DMS 273 (cell line): ENCODE measurements around the gene RNU5D-1.
"Not testable (repeated sequence)": the region's sequence is repeated elsewhere in the genome, so short reads cannot be mapped to it uniquely, and the experiment has no call there.

Experiments
- DNase-seq: peaks from one replicate; lab custom pipeline; 2025; ENCODE audit not compliant: unreplicated experiment; lab: John Stamatoyannopoulos, UW

Gene RNU5D-1

GRCh38 chr1:44730741-44731512 is at the start of gene RNU5D-1:
TSS of gene RNU5D-1 (minus strand) at chr1:44731170.
- DNase-seq = peak; percentile 98

- DNase-seq = peak; percentile 64
These were observed 49.7 kb upstream of the RNU5D-1 start for GRCh38 chr1:44780583-44781121.

DNA sequence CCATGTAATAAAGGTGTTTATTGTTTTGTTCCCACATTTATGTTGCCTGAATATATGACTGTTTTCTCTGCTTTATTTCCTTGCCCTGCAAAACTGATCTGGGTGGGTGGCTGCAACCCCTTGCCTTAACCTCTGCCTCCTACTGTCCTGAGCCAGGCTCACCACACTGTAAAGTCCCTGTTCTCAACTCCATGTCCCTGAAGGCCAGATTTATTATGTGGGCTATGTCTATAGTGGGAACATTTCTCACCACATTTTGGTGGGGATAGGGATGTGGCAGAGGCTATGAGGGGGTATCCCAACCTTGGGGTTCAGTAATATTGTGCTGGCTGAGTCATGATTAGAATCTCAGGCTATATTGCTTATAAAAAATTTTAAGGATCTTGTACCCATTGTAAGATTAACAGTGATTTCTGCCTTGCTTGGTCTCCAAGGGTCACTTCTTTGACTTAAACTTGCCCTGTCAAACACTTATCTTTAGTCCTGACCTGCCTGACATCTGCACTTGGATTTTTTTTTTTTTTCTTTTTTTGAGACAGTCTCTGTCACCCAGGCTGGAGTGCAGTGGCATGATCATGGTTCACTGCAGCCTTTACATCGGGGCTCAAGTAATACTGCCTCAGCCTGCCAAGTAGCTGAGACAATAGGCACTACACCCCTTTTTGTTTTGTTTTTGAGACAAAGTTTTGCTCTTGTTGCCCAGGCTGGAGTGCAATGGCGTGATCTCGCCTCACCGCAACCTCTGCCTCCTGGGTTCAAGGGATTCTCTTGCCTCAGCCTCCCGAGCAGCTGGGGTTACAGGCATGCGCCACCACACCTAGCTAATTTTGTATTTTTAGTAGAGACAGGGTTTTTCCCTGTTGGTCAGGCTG is 48.0 kb upstream of the RNU5D-1 start:
- no peak for DNase-seq

DNA sequence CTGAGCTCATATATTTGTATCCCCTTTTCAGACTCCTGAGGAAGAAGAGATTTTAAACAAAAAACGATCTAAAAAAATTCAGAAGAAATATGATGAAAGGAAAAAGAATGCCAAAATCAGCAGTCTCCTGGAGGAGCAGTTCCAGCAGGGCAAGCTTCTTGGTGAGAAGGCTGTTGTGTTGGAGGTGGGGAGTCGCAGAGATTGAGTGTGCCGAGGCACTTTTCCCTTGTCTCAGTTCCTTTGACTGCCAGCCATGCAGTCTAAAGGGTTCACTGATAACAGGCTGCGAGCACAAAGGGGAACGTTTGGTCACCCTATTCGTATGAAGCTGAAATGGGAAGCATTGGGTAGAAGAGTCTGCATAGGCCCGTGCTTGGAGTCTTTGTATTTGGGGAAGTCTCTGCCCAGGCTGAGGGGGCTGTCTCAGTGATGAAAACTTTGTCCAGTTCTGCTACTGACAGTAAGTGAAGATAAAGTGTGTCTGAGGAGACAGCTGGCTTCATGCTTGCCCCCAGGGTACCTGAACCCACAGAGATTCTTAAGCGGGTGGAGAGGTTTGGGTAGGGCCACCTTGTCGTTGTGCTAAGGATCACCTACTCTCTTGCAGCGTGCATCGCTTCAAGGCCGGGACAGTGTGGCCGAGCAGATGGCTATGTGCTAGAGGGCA is 47.1 kb upstream of the RNU5D-1 start:
- DNase-seq = no peak

DNA sequence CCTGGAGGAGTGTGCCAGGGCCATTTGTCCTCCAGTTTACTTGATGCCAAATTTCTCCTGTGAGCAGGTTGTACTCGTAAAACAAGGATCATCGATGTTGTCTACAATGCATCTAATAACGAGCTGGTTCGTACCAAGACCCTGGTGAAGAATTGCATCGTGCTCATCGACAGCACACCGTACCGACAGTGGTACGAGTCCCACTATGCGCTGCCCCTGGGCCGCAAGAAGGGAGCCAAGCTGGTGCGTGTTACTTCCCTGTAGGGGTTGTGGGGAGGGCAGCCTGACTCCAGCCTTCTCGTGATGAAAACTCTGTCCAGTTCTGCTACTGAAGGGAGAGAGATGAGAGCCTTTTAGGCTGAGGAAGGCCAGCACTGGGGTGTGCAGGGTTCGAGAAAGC is 46.6 kb upstream of the RNU5D-1 start:
- DNase-seq = no peak

DNA sequence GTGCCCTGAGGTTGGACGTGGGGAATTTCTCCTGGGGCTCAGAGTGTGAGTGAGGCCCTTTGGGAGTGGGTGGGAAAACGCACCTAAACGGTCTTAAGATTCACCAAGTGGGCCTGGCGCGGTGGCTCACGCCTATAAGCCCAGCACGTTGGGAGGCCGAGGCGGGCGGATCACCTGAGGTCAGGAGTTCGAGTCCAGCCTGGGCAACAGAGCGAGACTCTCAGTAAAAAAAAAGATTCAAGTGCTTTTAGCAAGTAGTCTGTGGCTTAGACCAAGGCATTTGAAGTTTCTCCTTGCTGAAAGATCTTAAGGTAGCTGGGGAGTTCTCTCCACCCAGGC is 45.7 kb upstream of the RNU5D-1 start:
- DNase-seq = no peak

- peak; percentile 55 for DNase-seq
These were observed 45.2 kb upstream of the RNU5D-1 start for GRCh38 chr1:44775930-44776729.

DNA sequence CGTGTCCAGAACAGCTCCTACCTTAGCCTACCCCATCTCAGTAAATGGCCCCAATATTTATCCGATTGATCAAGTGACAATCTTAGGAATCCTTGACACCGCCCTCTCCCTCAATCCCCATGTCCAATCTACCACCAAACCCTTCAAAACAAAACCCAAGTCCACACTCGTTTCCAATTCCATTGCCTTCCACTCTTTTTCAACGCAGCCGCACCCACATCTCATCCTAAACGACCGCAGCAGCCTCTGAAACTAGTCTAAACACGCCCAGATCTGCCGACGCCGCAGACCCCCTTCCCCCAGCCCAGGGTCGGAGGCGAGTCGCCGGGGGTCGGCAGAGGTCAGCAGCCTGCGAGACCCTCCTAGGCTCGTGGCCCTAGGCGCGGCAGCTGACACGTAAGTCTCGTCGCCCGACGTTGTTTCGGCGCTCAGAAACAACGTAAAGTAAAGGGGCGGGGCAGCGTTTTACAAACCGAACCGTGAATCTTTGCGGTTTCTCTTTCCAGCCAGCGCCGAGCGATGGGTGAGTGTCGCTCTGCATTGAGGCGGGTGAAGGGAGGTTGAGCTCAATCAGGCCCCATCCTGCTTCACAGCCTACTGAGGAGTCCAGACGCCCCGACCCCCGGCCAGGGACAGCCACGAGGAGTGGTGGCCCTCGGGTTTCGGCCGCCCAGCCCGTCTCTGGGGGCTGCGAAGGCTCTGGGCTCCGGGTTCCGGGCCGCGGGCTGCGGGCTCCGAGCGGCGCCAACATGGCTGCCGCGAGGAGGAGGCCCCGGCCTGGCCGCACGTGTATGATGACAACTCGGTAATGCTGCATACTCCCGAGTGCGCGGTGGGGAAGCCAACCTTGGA is 44.3 kb upstream of the RNU5D-1 start, which contains the start of gene RPS8:
RPS8 (plus strand) TSS at position 463 of the 852 bp plus-strand sequence; CDS start at position 520, 57 bp downstream.
- DNase-seq = peak; percentile 98

- not testable (repeated sequence) for DNase-seq
These were observed 35.5 kb upstream of the RNU5D-1 start for GRCh38 chr1:44766421-44766820.

DNA sequence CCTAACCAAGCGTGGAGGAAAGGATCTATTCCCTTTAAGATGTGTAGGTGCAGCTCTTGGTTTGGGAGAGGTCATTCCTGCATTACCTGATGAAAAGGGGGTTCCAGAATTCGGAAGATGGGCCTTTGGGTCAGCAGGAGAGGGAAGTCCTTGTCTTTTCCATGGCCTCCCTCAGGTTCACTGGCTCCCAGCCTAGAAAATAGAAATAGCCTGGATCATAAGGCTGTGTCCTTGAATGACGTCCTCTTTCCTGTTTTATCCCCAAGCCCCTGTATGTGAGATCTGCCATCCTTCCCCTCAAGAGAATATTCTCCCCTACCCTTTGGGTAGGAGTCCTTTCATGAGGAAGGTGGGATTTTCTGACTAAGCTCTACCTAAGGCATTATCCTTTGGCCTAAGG is 29.9 kb upstream of the RNU5D-1 start:
- no peak for DNase-seq

GRCh38 chr1:44759077-44759476 is 28.1 kb upstream of the RNU5D-1 start:
- DNase-seq = no peak

GRCh38 chr1:44757420-44757819 is 26.4 kb upstream of the RNU5D-1 start:
- DNase-seq = no peak

GRCh38 chr1:44747878-44748277 is 16.9 kb upstream of the RNU5D-1 start:
- DNase-seq = no peak

- no peak for DNase-seq
These were observed 12.2 kb upstream of the RNU5D-1 start for GRCh38 chr1:44743211-44743610.

DNA sequence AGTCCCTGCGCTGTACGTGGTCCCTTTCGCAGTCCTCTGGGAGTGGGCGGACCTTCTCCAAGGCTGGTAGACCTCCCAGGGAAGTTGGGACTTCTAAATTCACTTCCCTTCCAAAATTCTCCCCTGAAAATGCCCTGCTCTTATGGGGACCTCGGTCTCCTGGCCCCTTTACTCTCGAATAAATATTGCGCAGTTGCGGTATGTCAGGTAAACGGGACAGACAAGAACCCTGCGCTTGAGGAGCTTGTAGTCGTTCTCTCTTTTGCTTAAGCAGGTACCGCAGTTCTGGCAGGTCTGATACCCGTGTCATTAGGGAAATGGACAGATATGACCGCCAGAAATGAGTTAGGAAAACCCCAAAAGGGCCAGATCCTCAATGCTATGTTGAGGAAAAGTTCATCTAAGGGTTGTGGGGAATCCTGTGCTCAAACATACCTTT is 9.2 kb upstream of the RNU5D-1 start:
- DNase-seq = no peak

GRCh38 chr1:44739307-44740178 is 8.6 kb upstream of the RNU5D-1 start, which contains the start of gene KIF2C:
TSS of gene KIF2C (plus strand) at chr1:44739837. CDS start at chr1:44739933, 96 bp downstream.
- peak; percentile 99 for DNase-seq

GRCh38 chr1:44738953-44739306 is 8.0 kb upstream of the RNU5D-1 start:
- DNase-seq = not testable (repeated sequence)

DNA sequence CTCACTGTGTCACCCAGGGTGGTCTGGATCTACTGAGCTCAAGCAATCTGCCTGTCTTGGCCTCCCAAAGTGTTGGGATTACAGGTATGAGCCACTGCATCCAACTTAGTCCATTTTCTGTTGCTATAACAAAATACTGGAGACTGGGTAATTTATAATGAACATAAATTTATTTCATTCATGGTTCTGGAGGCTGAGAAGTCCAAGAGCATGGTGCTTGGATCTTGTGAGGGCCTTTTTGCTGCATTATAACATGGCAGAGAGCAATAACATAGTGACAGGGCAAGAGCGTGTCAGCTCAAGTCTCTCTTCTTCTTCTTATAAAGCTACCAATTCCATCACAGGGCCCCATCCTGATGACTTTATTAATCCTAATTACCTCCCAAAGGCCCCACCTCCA is 5.0 kb upstream of the RNU5D-1 start:
- no peak for DNase-seq
